HG03439 (cell line): Measurements from ENCODE around the gene NBAS.

ENCODE experiments used
- ATAC-seq: cut with Tn5 transposase; IDR thresholded peaks from one replicate; pipeline ENCODE4 v1.9.1; 2021; ENCODE audit warnings: mild to moderate bottlenecking, moderate library complexity; ENCODE audit not compliant: unreplicated experiment

Gene NBAS

DNA sequence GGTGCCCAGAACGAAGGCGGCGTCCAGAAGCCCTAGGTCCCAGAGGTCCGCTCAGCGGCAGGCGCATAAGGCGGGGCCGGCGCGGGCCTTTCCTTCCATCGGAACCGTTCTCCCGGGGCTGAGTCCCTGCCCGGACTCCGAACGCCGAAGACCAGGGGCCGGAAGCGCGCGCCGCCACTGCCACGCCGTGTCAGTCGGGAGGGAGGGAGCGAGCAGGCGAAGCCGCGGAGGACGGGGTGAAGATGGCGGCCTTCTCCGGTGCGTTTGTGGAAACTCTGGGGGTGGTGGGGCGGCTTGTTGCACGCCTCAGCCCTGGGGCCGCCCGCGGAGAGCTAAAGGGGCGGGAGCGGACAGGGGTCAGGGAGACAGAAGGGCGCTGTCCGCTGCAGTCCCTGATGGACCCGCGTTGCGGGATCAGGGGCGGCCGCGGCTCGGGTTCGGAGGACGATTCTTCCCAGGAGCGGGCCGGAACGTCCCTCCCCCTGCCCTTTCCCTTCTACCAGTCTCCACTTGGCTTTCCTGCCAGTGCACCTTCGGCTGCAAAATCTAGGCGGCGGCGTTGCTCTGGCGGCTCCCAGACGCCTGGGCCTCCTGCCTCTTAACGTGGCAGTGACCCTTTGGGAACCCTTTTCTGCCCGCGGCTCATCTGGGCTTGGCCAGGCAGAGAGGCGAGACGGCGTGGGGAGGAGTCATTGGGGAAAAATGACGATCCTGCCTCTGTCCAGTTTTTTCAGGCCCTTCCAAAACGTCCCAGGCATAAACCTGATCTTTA is 30.7 kb upstream of the NBAS start, which contains the start of gene DDX1:
TSS of gene DDX1 (plus strand) at position 177 of the 772 bp plus-strand sequence. CDS start at position 243, 66 bp downstream.
- ATAC-seq, result peak; percentile 96

DNA sequence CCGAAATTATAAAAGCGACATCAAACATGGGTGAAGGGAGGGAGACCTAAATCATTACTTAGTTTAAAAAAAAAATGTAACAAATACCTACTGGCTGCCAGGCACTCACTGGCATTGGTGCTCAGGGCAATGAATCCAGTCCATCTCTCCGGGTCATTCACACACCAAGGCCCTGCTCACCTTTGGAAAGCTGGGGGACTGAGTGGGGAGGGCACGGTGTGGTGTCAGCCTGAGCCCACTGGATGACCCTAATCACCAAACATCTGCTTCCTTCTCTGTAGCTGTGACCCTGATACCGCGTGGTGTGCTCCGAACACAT is 30.2 kb upstream of the NBAS start:
- no peak for ATAC-seq

DNA sequence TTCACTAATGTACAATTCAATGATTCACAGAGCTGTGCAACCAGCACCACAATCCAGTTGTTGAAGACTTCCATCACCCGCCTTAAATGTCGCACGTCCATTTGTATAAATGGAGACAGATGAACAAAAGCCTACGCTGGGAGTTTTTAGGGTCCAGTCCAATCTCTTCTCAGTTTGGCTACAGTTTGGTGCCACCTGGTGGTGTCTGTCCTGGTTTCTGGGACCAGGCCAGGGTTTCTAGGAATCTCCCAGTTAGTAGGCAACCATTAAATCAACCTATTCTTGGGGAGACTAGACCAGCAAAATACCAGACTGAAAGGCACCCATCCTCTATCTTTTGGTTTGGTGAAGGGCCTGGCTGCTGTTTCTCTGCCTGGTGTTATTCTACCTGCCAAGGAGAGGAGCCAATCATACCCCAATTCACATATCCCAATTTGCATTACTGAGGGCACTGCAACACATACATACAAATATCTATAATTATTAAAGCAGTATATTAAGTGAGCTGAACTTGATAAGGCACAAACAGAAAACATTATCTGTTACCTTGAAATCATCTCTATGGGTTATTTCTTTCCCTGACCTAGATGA is 27.3 kb upstream of the NBAS start:
- ATAC-seq, result no peak

DNA sequence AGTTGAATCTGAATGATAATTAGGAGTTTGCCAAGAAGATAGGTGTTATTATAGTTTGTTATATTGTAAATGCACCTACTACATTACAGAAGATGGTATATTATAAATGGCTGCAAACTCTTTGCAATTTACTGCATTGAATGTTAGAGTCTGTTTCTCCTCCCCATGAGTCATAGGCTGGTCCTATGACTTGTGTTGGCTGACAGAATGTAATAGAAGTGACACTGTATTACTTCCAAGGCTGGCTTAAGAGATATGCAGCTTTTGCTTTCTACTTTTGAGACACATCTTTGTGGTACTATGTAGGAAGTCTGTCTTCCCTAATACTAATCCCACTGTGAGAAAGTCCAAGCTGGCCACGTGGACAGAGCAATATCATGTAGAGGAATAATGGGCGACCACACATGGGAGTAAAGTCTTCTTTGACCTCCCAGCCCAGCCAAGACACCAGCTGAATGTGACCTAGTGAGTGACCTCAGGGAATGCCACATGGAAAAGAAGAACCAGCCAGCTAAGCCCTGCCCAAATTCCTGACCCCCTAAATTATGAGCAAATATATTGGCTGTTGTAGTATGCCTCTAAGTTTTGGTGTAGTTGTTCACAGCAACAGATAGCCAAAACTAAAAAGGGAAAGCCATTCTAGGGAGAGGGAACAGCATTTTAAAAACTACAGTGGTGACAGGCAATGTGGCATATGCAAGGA is 23.8 kb upstream of the NBAS start:
- ATAC-seq, result no peak

DNA sequence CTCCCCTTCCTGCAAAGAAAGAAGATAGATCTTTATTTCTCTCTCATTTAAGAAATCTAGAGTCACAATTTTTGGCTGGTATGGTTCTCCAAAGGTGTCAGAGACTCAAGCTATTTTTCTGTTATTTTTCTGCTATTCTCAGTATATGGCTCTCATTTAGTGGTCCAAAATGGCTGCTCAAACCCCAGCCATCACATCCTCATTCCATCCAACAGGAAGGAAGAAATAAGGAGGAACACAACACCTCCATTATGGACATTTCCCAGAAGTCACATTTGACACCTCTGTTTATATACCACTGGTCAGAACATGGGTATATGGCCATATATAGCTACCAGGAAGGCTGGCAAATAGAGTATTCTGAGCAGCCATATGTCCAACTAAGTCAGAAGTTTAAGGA is 23.2 kb upstream of the NBAS start:
- ATAC-seq, result no peak

DNA sequence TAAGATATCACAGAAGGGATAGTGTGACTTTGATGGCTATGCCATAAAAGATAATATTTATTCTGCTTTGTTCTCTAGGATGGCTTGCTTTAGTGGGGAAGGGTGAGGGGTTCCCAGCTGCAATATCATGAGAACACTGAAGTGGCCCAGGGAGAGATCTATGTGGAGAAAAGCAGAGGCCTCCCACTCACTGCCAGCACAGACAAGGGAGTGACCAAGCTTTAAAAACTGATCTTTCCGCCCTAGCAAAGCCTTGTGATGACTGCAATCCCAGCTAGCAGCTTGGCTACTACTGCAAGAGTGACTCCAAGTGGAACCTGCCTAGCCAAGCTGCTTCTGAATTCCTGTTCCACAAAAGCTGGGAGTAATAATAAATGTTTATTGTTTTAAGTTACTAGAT is 22.7 kb upstream of the NBAS start:
- no peak for ATAC-seq

DNA sequence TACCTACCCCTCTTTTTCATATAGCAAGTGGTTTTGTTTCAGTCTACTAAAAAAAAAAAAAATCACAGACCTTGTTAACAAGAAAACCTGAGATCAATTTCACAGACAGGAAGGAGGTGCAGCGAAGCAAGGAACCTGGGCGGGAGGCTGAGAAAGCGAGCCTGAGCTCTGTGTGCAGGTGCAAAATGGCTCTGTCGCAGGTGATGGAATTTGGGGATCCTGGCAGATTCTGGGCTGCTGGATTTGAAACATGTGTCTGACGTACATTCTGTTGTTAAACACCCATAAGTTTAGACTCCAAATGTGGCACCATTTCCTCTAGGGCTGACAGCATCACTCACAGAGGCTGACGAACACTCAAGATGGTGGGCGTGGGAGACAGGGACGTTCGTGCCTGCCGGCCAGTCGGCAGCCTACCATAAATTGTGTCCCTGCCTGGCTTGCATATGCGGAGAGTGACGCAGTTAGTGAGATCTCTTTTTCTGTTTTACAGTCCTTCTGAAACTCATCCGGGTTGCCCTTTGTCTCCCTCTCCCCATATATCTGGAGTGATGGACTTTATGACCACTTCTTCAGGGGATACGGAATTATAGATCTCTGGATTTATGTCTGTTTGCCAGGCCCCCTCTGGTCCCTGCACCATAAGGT is 21.7 kb upstream of the NBAS start:
- ATAC-seq, result no peak

DNA sequence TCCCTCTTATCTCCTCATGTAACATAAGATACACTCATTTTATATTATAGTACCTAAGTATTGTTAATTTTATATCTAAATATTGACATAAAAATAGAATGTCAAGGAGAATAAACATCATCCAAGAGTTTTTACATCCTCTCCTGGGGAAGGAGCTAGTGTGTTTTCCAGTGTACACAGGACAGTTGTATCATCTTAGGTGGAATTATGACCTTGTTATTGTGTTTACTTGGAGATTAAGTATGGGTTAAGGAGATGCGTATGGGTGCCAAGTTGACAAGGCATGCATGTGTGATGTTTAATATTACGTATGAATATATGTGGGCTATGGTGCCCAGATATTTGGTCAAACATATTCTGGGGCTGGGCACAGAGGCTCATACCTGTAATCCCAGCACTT is 19.3 kb upstream of the NBAS start:
- ATAC-seq, result no peak

DNA sequence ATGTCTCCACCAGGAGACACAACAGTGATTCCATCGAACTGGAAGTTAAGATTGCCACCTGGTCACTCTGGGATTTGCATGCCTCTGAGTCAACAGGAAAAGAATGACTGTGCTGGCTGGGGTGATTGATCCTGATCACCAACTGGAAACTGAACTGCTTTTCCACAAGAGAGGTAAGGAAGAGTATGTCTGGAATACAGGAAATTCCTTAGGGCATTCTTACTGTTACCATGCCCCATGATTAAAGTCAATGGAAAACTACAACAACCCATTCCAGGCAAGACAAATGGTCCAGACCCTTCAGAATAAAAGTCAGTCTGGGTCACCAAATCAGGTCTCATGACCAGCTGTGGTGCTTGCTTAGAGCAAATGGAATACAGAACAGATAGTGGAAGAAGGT is 18.5 kb upstream of the NBAS start:
- no peak for ATAC-seq

DNA sequence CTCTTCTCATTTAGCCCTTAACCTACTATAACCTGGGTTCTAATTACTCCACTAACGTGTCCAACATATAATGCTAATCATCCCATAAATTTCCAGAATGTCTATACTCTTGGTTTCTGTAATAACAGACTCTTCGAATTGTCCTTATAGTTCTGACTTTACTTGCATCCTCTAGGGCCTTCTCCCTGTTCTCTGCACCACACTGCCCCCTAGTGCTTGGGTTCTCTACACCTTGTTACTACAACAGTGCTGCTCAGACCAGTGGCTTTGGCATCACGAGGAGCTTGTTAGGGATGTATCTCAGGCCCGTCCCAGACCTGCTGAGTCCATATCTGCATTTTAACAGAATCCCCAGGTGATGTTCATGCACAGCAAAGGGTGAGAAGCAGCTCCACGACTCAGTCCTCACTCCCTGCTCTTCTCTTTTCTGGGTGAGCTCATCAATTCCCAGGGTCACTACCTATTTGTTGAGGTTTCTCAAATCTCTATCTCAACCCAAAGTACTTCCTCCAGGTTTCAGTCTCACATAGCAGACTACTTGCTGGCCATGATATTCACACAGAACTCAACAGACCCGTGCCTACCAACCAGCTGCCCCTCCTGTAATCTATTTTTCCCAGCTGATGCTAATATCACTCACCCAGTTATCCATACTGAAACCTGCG is 16.1 kb upstream of the NBAS start:
- ATAC-seq, result peak; percentile 95

DNA sequence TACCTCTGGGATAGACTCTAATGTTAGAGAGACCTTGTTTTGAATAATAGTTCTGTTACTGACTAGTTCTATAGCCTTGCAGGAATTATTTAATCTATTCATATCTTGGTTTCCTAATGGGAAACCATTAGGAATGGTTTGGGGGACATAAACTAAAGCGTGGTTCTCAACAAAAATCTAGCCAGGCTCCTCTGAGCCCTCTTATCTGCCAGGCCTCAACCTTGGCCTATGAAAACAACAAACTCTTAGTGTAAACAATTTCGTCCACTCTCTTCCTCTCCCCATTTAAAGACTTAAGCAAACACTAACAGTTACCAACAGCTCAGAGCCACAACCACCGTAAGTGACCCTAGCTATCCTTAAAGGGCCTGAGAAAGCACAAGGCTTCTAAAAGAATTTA is 10.6 kb upstream of the NBAS start:
- ATAC-seq, result no peak

DNA sequence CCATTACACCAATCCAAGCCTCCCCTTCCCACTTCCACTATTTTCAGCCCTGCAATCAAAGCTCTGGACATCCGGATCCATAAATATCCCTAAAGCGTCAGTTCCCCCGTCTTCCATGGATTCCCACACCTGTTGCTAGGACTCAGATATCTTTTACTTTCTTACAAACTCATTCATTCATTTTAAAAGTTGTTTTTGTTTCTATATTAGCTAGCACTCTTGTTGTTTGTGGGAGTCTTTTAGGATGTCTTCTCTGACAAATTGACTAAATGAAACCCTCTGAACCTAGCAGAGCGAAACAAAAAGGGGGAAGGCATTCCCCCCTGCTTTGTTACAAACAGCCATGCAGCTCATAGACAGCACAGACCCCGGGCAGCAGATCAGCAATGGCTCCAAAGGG is 9.0 kb upstream of the NBAS start:
- no peak for ATAC-seq

DNA sequence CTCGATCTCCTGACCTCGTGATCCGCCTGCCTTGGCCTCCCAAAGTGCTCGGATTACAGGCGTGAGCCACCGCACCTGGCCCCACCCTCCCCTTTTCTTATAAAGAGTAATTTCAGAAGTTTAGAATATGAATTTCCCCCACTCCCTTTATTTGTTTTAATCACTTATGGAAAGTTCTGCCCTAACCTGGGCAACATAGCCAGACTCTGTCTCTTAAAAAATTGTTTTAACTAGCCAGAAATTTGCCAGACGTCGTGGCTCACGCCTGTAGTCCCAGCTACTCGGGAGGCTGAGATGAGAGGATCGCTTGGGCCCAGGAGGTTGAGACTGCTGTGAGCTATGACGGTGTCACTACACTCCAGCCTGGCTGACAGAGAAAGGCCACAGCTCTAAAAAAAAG is 7.7 kb upstream of the NBAS start:
- ATAC-seq, result no peak

DNA sequence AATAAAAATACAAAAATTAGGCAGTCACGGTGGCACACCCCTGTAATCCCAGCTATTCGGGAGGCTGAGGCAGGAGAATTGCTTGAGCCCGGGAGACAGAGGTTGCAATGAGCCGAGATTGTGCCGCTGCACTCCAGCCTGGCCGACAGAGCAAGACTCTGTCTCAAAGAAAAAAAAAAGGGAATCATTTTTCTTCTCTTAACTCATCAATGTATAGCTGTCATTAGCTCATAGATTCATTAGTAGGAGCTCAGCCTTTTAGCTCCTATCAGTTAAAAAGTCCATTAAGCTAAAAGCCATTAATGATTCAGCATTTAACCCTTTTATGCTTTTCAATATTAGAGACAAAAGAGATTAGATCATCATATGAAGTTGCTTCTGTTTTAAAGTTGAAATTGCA is 5.8 kb upstream of the NBAS start:
- ATAC-seq, result no peak

DNA sequence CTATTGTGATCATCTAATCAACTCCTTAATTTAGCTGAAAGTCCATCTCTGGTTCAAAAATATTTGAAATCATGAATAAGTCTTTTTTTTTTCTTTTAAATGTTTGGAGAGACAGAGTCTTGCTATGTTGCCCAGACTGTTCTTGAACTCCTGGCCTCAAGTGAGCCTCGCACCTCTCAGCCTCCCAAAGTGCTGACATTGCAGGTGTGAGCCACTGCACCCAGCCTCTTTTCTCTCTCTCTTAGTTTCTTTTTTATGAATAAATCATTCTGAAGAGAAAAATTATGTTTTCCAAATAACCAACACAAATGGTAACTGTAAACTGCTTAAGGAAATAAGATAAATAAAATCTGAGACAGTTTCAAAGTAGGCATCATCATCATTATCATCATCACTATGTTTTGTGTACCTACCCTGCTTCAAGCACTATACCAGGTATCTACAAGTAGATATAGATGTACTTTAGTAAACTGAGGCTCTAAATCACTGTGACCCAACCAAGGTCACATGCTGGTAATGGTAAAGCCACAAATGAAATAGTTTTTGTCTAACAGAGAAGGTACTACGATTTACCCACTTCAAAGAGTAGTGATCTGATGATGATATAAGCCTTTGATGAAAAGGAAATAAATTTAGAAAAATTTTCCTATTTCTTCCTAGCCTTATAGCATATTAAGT is 5.0 kb upstream of the NBAS start:
- ATAC-seq, result no peak

DNA sequence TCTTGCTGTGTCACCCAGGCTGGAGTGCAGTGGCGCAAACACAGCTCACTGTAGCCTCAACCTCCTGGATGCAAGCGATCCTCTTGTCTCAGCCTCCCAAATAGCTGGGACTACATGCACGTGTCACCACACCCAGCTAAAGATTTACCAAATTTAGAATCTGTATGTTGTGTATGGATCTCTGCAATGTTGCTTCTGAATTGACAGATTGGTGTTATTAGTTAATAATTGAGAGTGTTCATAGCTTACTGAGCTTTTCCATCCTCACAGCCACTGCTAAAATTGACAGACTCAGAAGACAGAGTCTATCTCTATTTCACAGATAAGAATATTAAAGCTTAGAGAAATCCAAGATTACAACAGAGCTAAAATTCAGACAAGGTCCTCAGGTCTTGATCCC is 4.3 kb upstream of the NBAS start:
- ATAC-seq, result no peak

DNA sequence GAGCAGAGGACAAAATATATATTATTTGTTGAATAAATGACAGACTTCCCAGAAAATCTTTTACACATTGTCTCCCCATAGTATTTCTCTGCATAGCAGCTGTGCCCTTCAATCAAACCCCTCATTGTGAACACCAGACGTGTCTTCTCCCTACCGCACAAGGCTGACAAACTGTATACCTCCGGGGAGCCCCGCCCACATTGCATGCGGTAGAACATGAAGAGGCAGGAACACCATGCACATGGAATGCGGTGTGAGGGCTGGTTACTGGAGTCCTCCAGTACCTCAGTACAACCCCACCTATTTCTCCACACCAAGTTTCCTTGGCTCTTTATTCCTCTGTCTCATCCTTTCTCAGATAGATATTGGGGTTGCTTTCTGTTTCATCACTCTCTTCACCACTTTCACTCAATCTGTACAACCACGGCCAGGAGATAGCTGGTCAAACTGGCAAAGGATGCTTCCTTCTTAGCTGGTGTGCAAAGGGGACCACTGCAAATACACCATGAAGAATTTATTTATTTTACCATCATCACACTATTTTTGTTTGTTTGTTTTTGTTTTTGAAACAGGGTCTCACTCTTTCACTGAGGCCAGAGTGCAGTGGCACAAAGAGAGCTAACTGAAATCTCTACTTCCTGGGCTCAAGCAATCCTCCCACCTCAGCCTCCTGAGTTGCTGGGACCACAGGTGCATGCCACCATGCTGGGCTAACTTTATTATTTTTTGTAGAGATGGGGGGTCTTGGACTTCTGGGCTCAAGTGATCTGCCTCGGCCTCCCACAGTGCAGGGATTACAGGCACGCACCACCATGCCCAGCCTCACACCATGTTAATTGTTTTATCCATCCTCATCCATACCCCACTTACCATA is 2.3 kb upstream of the NBAS start:
- no peak for ATAC-seq

DNA sequence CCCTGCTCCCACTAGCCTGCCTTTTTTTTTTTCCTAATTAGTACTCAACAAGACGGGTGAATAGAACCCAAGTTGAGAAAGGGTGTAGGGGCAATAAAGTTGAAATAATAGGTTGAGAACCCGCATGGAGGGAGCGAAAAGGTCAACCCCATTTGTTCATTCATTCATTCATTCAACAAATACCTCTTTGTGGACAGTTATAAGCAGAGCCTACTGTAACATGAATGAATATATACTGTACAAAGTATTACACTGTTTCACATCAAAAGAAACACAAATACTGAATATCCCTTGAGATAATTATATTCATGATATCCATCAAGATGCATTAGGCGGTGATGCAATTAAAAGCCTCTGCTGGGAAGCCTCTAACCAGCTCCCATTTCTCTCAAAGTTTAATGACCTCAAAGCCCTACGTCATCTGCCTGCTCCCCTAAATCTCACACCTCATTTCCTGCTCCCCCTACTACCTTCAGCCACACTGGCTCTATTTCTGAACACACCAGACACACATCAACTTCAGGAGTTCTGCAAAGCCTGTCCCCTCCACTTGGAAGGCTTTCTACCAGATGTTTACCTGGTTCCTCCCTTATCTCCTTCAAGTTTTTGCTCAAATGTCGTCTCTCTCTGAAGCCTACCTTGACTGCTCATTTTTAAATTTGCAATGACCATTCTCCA is 1.4 kb upstream of the NBAS start:
- ATAC-seq, result no peak
